Measurements from ENCODE around the gene SIKE1. TPM values are rescaled to one million over a fixed set of nuclear protein-coding genes. Genes with fewer than 3 reads are reported as not detected.

The SIKE1 gene
- total RNA-seq, 1 experiment from 2014 or later, result 60.7 TPM

- Histone ChIP-seq H3K79me2 (ENCODE audit: insufficient read depth, low read length) (no peaks in the 10 kb centered on the region), H2AFZ (ENCODE audit: low read depth, low read length, poor library complexity, severe bottlenecking) (no peak overlapping the region), H3K27me3 (ENCODE audit: insufficient read depth, low read length) (no peaks in the 10 kb centered on the region), H3K9ac (ENCODE audit: low read length) (no peak overlapping the region), H3K4me1 (ENCODE audit: control insufficient read depth in 1 of 2, insufficient read depth in 2 of 2, low read length in 2 of 2) (no peaks in the 10 kb centered on the region), H3K4me3 (replicated peaks in 1 of 2; ENCODE audit: low read depth in 1 of 2, low read length in 2 of 2) (no peak overlapping the region), H3K36me3 (ENCODE audit: control insufficient read depth in 1 of 2, insufficient read depth in 2 of 2, low read length in 2 of 2) (peaks cover 0 to 6% of the 10 kb centered on the region in 2 experiments; a peak in 2 of 4 replicates), H3K27ac (ENCODE audit: low read depth, low read length) (no peak overlapping the region), H4K20me1 (ENCODE audit: insufficient read depth) (no peaks in the 10 kb centered on the region), H3K9me3 (ENCODE audit: control insufficient read depth in 1 of 2, insufficient read depth in 1 of 2, low read depth in 1 of 2, low read length in 2 of 2) (no peaks in the 10 kb centered on the region), H3K9me2 (ENCODE audit: insufficient read depth) (no peaks in the 10 kb centered on the region), H3K4me2 (ENCODE audit: low read length) (no peak overlapping the region)
- TF ChIP-seq ZBTB33 (IDR thresholded peaks at IDR 0.05; ENCODE audit: extremely low read depth, insufficient replicate concordance, low read length), result no peak
- peak in 1 of 3 experiments; percentile 26; a peak in 1 of 6 replicates for TF ChIP-seq CTCF (IDR thresholded peaks at IDR 0.05 in 2 of 3, conservative IDR thresholded peaks at IDR 0.05 in 1 of 3; ENCODE audit: borderline replicate concordance in 1 of 3, insufficient read depth in 1 of 3, low read depth in 2 of 3, low read length in 2 of 3)
- ATAC-seq (peak; percentile 57), DNase-seq (ENCODE audit: low read depth, low spot score) (no peak)
- ChIA-PET POLR2A (interaction anchor here (0.7 kb wide), 1 partner anchor 1516 kb away, joined by 3 read pairs; no protein-coding TSS in a partner anchor), RAD21 (ENCODE audit: low non-redundant PET in 1 of 2, low total read pairs in 2 of 2, uncharacterized antibody in 2 of 2, unreplicated experiment in 2 of 2) (no interaction called here), CTCF (interaction anchor here (0.6 kb wide), 1 partner anchor 12 kb away, joined by 4 read pairs; no protein-coding TSS in a partner anchor)
- BruUV-seq (replicated peaks), result no TSS peak
- intact Hi-C loops (cut with micrococcal nuclease), result no loop called here
These were observed 15.8 kb downstream of the SIKE1 start for GRCh38 chr1:114764689-114765088.

Data from HCT116 (cell line).